LoVo (cell line): Measurements from ENCODE around the gene ZNF747.
"Not testable (repeated sequence)": the region's sequence is repeated elsewhere in the genome, so short reads cannot be mapped to it uniquely, and the experiment has no call there.

Experiments used
- DNase-seq: peaks from one replicate; pipeline ENCODE4 v3.0.0-alpha.2; 2016; ENCODE audit warnings: low spot score

The ZNF747 gene

DNA sequence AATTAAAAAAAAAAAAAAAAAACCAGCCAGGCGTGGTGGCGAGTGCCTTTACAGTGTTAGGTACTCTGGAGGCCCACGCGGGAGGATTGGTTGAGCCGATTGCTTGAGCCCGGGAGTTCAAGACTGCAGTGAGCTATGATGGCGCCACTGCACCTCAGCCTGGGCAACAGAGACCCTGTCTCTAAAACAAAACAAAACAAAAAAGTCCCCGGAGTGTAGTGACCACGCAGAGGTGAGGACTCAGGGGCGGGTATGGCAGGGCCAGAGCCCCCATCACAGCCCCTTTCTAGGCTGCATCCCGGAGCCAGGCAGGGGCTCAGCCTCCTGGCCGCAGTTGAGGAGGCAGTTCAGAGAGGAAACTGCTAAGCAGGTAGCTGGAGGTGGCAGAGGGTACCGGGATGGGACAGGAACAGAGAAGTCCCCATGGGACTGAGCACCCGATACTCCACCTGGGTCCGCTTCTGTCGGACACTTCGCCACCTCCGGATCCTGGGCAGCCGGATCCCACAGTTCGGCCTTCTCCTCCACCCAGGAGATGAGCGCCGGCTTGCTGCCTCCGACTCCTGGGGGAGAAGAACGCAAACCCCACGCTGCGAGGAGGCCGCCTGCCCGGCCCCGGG, 800 bp downstream of the ZNF747 start:
- no peak for DNase-seq

DNA sequence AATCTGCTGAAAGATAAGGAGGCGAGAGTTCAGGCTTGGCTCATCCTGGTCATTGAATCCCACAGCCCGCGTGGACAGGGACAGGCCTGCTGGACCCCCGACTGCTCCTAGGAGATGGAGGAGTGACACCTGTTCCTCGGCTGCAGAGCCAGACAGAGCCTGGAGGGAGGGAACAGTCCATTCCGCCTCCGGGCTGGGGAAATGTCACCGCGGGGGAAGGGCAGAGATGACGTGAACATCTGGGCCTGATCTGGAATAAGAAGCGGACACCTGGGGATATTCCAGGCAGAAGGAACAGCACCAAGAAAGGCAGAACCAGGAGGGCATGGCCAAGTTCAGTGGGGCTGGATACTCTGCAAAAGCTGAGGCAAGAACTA, 1.5 kb downstream of the ZNF747 start:
- no peak for DNase-seq

- DNase-seq, result no peak
These were observed 2.1 kb downstream of the ZNF747 start for GRCh38 chr16:30532285-30533145.

DNA sequence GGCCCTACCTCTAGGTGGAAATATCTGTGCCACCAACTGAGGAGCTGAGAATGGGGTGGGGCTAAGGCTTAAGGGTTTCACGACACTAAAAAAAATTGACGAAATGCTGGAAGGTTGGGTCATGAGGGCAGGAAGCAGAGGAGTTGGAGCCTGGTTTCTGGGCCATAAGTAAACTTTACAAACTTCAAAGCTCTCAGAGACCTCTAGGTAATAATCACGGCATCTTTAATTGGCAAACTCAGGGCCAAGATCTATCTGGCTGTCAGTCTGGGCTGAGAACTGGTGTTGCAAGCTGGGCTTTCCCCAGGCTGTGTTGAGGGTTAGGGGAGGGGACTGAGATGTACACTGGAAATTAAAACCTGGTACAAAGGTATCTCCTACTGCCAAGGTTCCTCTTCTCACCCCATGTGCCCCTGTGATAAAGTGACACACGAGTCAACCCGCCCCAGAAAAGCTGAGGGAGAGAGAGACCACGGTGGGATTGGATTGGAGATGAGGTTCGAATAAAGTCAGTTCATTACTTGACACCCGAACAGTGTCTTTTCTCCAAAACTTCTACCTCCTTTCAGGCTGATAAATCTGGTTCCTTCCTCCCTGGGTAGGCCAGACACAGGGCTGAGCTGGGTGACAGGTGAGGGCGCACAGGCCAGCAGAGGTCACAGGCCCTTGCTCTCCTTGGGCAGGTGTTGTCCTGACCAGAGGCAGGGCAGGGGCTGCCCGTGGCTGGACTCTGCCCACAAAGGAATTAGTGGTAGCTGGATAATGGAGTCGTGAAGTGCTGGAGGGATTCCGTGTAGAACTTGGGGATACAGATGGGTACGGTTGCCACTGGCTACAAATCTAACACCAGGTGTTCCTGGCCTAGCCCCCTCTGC, 4.3 kb downstream of the ZNF747 start:
- no peak for DNase-seq

- no peak for DNase-seq
These were observed 5.7 kb downstream of the ZNF747 start for GRCh38 chr16:30528799-30529457.

DNA sequence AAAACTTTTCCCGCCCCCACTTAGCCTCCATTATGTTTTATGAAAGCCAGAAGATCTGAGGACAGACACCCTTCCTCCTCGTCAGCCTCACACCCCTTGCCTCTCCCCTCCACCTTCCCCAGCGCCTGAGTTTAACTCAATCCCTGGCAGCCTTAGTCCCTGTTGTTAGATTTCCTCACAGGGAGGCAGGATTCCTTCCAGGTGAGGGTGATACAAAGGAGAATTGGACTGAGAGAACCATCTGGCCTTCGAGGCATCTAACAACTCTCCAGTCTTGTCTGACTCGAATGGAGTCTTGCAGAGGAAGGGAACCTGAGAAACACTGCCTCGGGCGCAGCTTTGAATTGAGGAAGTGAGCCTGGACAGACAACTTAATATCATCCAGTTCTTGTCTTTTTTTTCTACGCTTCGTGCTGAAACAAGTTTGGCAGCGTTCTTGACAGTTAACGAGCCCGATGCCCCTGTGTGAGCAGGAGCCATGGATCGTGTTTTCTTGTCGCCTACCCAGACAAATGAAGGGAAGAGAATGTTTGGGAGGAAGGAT, 7.0 kb downstream of the ZNF747 start:
- DNase-seq, result no peak

- DNase-seq, result peak; percentile 98
These were observed 7.6 kb downstream of the ZNF747 start for GRCh38 chr16:30526823-30527634.

DNA sequence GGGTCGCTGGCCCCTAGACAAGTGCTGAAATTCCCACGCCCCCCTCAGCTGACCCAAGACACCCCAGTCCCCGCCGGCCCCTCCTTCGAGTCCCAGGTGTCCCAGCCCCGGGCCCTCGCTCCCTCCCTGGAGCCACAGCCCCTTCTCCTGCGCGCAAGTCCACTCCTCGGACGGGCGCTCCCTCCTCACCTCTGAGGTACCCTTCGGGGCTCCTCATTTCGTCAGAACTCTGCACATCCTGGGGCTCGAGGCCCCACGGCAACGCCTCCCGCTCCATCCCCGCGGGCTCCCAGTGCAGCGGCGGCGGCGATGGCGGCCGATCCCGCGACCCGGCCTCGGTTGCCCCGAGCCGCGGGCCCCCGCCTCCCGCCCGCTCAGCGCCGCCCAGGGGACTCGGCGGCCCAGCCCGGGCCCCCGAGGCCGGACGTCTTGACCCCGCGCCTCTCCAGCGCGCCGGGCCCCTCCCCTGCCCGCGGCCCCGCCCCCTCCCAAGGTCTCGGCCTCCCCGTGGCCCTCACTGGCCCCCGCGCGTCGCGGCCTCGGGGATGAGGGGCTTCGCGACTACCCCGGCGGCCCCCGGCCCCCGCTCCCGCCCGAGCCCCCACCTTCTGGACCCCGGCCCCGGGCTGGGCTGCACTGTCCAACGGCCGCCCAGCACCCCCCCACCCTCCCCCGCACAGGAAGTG, 8.4 kb downstream of the ZNF747 start, which contains the start of gene ZNF768:
Gene ZNF768, minus strand, starts transcription at position 430 of the 686 bp plus-strand sequence. Its CDS starts 153 bp downstream, at position 277.
- peak; percentile 37 for DNase-seq

GRCh38 chr16:30525844-30526136, 8.9 kb downstream of the ZNF747 start:
- DNase-seq, result no peak

GRCh38 chr16:30524575-30525568, 9.8 kb downstream of the ZNF747 start:
- DNase-seq, result no peak

DNA sequence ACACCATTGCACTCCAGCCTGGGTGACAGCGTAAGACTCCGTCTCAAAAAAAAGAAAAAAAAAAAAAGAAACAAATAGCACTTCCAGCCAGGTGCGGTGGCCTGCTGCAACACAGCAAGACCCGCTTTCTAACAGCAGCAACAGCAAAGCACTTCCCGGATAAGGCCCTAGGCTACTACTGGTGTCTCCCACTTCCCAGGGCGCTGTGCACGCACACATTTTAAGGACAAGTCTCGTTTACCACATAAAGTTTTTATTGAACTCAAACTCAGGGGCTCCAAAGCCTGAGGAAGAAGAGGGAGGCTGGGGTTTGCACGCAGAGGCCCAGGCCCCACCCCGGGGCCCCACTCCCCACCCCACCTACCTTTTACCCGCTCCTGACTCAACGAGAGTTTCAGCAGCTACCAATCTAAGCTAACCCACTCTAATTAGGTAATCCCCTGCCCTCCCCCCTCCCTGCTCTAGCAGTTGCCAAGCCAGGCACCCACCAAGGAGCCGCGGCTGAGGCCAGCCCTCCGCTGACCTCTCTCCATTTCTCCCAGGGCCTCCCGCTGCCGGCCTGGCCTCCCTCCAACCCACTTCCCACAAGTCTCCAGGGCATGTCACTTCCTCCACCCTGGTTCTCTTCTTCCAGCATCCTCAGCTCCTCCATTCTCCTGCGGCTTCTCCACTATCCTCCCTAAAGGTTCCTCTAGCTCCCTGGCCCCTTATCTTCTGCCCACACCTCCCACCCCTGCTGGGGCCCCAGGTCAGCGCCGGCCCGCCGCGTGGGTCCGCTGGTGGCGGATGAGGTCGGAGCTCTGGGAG, 10.7 kb downstream of the ZNF747 start:
- no peak for DNase-seq

GRCh38 chr16:30522702-30523463, 11.8 kb downstream of the ZNF747 start:
- not testable (repeated sequence) for DNase-seq

GRCh38 chr16:30521873-30522641, 12.6 kb downstream of the ZNF747 start:
- no peak for DNase-seq

DNA sequence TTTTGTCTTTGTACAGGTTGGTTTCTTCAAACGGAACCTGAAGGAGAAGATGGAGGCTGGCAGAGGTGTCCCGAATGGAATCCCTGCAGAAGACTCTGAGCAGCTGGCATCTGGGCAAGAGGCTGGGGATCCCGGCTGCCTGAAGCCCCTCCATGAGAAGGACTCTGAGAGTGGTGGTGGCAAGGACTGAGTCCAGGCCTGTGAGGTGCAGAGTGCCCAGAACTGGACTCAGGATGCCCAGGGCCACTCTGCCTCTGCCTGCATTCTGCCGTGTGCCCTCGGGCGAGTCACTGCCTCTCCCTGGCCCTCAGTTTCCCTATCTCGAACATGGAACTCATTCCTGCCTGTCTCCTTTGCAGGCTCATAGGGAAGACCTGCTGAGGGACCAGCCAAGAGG, 13.2 kb downstream of the ZNF747 start:
- no peak for DNase-seq

- DNase-seq, result no peak
These were observed 15.3 kb downstream of the ZNF747 start for GRCh38 chr16:30519120-30520049.

DNA sequence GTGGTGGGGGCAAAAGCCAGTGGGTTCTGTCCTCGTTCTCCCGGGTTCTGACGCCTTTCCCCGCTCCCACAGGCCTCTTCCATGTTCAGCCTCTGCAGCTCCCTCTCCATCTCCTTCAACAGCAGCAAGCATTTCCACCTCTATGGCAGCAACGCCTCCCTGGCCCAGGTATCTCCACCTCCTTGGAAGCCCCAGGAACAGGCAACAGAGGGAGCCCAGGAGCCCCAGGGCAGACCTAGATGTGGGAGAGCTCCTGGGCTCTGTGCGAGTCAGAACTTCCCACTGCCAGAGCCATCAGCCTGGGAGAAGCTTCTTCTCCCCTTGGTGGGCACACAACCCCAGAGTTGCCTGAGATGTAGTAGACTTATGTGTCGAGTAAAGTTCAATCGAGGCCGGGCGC, 16.1 kb downstream of the ZNF747 start:
- no peak for DNase-seq
